Natural killer cell treated with Interleukin-12 subunit alpha and Interleukin-12 subunit beta and Interleukin-15 and Interleukin-18, amount 100 ng/mL, for 72 hours (primary cell): ENCODE measurements around the gene TIMM44. TPM values are rescaled to one million over a fixed set of nuclear protein-coding genes. Genes with fewer than 3 reads are reported as not detected.

Source experiments
- ATAC-seq, 2 donors: fragments of 150-1000 bp; cut with Tn5 transposase in 1 of 2; sonication (Bioruptor Pico), chemical (Tn5 transposase) in 1 of 2; 2 replicates each; pipeline ENCODE4 v1.10.0; 2021
- DNase-seq: peaks from one replicate; pipeline ENCODE4 v3.0.0; 2022; ENCODE audit warnings: low spot score
- H3K27ac Mint-ChIP-seq, 2 donors: 1 replicate in 1 of 2; 2 replicates in 1 of 2; pipeline ENCODE4 v1.8.0; 2022; ENCODE audit warnings: mixed read lengths in 2 of 2, mild to moderate bottlenecking in 1 of 2, moderate library complexity in 1 of 2
- H3K27me3 Mint-ChIP-seq, 2 donors: 1 replicate in 1 of 2; 2 replicates in 1 of 2; pipeline ENCODE4 v1.8.0; 2022; ENCODE audit warnings: mixed read lengths in 2 of 2
- H3K36me3 Mint-ChIP-seq: one replicate; pipeline ENCODE4 v1.8.0; 2022; ENCODE audit warnings: mixed read lengths
- H3K4me1 Mint-ChIP-seq, 2 donors: 1 replicate in 1 of 2; 2 replicates in 1 of 2; pipeline ENCODE4 v1.8.0; 2022; ENCODE audit warnings: low read depth in 2 of 2, mixed read lengths in 2 of 2, mild to moderate bottlenecking in 1 of 2
- H3K4me3 Mint-ChIP-seq: one replicate; pipeline ENCODE4 v1.8.0; 2022; ENCODE audit warnings: mixed read lengths
- H3K9me3 Mint-ChIP-seq: 2 replicates; pipeline ENCODE4 v1.8.0; 2022; ENCODE audit warnings: mixed read lengths
- total RNA-seq, 2 donors: library from RNA; stranded (reverse); gene quantifications; one replicate each; pipeline ENCODE4 v1.2.3, GENCODE V29; 2022

Gene TIMM44, protein sequence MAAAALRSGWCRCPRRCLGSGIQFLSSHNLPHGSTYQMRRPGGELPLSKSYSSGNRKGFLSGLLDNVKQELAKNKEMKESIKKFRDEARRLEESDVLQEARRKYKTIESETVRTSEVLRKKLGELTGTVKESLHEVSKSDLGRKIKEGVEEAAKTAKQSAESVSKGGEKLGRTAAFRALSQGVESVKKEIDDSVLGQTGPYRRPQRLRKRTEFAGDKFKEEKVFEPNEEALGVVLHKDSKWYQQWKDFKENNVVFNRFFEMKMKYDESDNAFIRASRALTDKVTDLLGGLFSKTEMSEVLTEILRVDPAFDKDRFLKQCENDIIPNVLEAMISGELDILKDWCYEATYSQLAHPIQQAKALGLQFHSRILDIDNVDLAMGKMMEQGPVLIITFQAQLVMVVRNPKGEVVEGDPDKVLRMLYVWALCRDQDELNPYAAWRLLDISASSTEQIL
- 100 to 1,000 TPM in 1 of 2 donors, 10 to 100 TPM in 1; 76.0 to 126 TPM for total RNA-seq

DNA sequence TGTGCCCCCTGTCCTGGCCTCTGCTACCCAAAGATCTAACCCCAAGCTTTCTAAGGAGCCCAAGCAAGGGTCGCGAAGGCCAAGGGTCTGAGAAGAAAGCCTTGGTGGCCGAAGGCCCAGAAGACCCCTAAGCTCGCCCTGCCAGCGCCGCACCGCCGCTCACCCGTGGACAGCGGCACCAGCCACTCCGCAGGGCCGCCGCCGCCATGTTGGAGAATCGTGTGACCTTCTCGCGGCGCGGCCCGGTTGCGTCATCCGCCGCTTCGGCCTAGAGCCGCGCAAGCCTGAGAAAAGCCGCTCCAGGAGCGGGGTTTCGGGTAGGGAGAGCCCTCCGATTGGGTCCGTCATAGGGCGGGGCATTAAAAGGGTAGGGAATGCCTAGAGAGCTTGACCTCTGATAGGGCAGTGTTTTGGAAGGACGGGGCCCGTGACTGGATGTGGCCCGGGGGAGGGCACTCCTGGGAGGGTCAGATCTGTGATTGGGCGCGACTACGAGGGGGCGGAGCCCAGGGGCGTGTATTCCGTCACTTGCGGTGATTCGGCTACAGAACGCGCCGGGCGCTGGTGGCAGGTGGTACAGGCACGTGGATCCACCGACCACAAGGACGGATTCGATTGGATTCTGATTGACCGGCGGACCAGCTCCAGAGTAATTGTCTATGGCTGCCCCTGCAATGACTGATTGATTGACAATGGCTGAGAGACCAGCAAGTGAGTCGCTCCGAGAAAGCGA lies at the start of gene TIMM44:
Gene TIMM44, minus strand, starts transcription at position 223 of the 733 bp plus-strand sequence. Its CDS starts 15 bp downstream, at position 208.
- Mint-ChIP-seq H3K4me3 (peak within 1 kb of the TSS; percentile 97), H3K27me3 (no peaks in the 10 kb centered on the region), H3K9me3 (no peaks in the 10 kb centered on the region), H3K4me1 (peaks cover 23 to 25% of the 10 kb centered on the region in 2 donors), H3K36me3 (peaks cover 5% of the 10 kb centered on the region), H3K27ac (peak within 1 kb of the TSS; percentile 88 to 92)
- peak; percentile 99 to 100 for ATAC-seq
- peak; percentile 99 for DNase-seq

DNA sequence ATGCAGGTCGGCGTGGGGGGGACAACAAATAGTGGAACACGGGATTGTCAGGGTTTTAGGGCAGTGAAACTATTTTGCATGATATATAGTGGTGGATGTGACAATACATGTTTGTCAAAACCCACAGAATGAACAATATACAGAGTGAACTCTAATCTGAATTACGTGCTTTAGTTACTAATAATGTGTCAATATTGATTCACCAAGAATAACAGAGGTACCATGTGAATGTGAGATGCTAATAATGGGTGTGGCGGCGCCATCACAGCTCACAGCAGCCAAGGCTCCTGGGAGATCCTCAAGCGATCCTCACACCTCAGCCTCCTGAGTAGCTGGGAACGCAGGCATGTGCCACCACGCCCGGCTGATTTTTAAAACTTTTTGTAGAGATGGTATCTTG lies 49.1 kb upstream of the TIMM44 start:
- peaks cover 29 to 44% of the 10 kb centered on the region in 2 donors for H3K4me1 Mint-ChIP-seq
- no peak overlapping the region for H3K4me3 Mint-ChIP-seq
- H3K36me3 Mint-ChIP-seq: peaks cover 11% of the 10 kb centered on the region
- ATAC-seq (no peak), DNase-seq (no peak)
- no peaks in the 10 kb centered on the region for H3K9me3 Mint-ChIP-seq
- H3K27ac Mint-ChIP-seq: no peak overlapping the region
- H3K27me3 Mint-ChIP-seq: no peaks in the 10 kb centered on the region

DNA sequence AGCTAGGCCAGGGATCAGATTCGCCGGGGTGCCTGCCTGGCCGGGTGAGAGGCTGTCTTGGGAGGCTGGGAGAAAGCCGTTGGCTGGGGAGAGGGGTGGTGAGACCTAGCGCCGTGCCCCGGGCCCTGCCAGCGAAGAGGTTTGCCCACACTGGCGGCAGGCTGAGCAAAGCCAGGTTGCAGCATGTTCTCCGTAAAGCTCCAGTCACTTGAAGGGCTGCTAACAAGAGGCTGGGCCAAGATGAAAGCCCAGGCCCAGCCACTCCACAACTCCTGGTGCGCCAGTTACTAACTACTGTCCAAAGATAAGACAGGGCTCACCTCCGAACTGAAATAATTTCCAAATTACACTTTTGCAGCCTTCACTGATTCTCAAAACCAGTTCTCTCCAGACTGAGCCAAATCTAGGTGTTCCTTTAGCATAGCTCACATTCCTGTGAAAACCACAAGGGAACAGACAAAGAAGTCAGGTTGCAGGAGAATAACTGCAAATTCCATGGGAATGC lies 45.7 kb upstream of the TIMM44 start:
- ATAC-seq: no peak

DNA sequence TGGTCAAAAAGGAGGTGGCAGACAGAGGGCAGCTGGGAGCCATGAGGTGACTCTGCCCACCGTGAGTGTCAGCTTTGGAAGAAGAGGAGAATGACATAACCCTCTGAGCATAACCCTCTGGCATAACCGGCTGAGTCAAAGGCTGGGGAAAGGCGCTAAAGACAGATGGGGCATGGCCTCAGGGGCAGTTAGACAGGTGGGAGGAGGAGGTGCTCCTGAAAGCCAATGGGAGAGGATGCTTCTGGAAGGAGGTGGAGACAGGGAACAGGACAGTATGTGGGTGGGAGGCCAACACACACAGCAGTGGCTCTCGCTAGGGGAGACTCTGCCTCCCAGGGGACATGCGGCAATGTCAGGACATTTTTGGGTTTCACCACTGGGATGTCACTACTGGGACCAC lies 44.8 kb upstream of the TIMM44 start:
- Mint-ChIP-seq H3K27ac (no peak overlapping the region), H3K4me3 (no peak overlapping the region), H3K9me3 (no peaks in the 10 kb centered on the region), H3K4me1 (peaks cover 7 to 35% of the 10 kb centered on the region in 2 donors), H3K36me3 (peaks cover 12% of the 10 kb centered on the region), H3K27me3 (no peaks in the 10 kb centered on the region)
- DNase-seq (no peak), ATAC-seq (no peak)

More for the DNA sequence above, 45.7 kb upstream of the TIMM44 start:
- Mint-ChIP-seq H3K4me3 (no peak overlapping the region), H3K4me1 (peaks cover 15 to 39% of the 10 kb centered on the region in 2 donors), H3K27me3 (no peaks in the 10 kb centered on the region), H3K27ac (no peak overlapping the region), H3K9me3 (no peaks in the 10 kb centered on the region), H3K36me3 (peaks cover 12% of the 10 kb centered on the region)
- no peak for DNase-seq

DNA sequence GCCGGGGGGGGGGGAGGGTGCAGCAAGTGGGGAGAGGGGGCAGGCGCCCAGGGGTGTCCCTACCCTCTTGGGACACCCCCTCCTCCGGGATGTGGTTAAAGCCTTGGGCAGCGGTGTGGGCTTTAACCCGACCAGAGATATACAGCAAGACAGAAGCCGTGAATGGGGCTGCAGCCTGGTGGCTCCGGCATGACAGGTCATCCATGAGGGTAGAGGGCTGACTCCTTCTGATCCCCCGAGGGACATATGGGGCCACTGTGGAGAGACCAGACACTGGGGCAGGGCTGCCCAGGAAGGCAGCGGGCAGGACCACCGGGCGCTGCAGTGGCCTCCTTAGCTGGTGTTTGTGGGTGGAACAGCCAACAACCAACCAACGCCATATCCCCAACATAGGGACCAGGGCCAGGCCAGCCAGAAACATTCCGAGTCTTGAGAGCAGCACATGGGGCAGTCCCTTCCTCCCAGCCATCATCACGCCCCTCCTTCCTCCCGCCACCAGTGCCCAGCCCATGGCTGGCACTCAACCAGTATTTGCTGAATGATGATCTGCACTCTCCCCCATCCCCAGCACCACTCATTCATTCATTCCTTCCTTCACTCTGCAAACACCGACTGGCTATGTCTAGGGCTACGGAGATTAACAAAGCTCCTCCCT lies 43.8 kb upstream of the TIMM44 start:
- no peaks in the 10 kb centered on the region for H3K9me3 Mint-ChIP-seq
- no peaks in the 10 kb centered on the region for H3K27me3 Mint-ChIP-seq
- H3K36me3 Mint-ChIP-seq: peaks cover 12% of the 10 kb centered on the region
- DNase-seq (peak; percentile 44), ATAC-seq (no peak)
- peaks cover 7 to 31% of the 10 kb centered on the region in 2 donors for H3K4me1 Mint-ChIP-seq
- no peak overlapping the region for H3K4me3 Mint-ChIP-seq
- H3K27ac Mint-ChIP-seq: no peak overlapping the region

DNA sequence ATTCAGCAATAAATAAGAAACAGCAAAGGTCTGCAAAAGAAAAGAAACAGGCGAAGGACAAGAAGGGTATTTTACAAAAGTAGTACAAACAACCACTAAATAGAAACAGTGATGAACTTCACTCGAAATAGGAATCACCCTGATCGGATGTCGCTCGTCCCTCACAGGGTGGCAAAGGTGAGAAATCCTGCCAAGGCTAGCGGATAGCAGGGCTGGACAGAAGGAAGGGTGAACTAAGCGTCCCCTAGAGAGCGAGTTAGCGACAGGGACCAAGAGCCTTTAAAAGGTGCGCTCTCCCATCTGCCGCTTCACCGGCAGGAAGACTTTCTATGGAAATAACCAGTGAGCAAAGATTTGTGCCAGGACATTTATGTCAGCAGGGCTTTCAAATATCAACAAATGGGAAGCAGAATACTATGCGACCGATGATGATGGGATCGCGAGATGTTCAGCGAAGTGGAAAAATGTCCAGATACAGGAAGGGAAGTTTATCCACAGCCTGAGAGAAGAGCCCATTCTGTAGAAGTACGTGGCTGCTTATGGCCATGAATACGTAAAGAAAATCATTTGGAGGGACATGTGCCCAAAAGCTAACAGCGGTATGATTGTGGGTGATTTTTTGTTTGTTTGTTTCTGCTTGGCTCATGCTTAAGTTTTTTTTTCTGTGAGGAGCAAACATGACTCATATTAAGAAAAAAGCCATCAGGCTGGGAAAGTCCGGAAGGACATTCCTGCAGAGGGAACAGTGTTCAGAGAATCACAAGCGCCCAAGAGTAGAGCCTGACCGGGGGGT lies 43.1 kb upstream of the TIMM44 start:
- Mint-ChIP-seq H3K9me3 (no peaks in the 10 kb centered on the region), H3K36me3 (peaks cover 10% of the 10 kb centered on the region), H3K27me3 (no peaks in the 10 kb centered on the region), H3K27ac (no peak overlapping the region), H3K4me3 (no peak overlapping the region), H3K4me1 (peaks cover 7 to 30% of the 10 kb centered on the region in 2 donors)
- ATAC-seq (no peak), DNase-seq (no peak)

DNA sequence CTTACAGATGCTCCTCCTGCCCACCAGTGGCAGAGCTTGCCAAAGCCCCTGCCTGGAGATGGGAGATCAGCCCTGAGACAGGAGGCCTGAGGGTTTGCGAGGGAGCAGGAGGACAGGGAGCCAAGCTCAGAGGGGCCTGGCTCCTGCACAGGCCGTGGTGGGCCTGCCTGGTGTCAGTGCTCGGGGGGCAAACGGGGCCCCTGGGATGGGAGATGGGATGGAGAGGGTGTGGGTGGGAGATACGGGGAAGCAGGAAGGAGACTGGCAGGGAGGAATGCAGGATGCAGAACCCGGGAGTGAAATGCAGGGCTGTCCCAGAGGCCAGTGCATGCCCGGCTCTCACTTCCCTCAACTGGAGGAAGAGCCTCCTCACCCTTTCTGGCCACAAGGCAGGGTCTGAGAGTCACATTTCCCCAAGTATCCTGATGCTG lies 42.0 kb upstream of the TIMM44 start:
- H3K4me1 Mint-ChIP-seq: peaks cover 7 to 30% of the 10 kb centered on the region in 2 donors
- ATAC-seq (no peak), DNase-seq (no peak)
- H3K4me3 Mint-ChIP-seq: no peak overlapping the region
- H3K9me3 Mint-ChIP-seq: no peaks in the 10 kb centered on the region
- no peak overlapping the region for H3K27ac Mint-ChIP-seq
- no peaks in the 10 kb centered on the region for H3K27me3 Mint-ChIP-seq
- peaks cover 7% of the 10 kb centered on the region for H3K36me3 Mint-ChIP-seq

DNA sequence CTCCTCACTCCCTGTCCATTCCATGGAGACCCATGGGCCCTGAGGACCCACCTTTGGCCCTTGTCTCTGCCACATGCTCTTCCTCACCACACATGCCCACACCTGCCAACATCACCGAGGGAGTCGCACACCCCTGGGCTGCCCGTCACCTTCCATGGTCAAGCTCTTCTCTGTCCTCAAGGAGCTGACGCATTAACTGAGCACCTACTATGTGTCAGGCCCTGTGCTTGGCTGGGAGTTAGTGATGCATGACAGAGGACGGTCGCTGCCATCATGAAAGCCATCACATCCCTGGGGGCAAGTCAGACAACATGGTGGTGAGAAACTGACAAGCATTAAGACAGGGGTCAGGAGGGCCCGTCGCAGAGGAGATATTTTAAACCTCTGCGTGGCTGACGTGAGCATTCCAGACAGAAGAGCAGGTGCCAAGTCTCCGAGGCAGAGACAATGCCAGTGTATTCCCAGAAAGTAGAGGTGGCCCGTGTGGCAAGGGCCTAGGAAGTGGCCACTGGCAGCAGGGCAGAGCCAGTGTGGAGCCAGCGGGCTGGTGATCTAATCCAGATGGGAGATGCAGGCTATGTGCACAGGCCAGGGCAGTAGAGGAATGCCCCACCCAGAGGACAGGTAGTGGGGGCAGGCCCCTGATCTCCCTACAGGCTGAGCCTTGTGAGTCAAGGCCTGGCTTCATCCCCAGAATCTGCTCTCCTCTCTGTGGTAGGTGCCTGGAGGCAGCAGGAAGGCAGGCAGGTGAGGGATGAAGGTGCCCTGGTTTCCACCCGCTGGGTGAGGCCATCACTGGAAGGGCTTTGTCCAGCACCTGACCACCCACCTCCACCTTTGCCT lies 40.8 kb upstream of the TIMM44 start:
- peaks cover 7% of the 10 kb centered on the region for H3K36me3 Mint-ChIP-seq
- peak overlapping the region in 1 of 2 donors; percentile 58 for H3K27ac Mint-ChIP-seq
- H3K4me3 Mint-ChIP-seq: no peak overlapping the region

DNA sequence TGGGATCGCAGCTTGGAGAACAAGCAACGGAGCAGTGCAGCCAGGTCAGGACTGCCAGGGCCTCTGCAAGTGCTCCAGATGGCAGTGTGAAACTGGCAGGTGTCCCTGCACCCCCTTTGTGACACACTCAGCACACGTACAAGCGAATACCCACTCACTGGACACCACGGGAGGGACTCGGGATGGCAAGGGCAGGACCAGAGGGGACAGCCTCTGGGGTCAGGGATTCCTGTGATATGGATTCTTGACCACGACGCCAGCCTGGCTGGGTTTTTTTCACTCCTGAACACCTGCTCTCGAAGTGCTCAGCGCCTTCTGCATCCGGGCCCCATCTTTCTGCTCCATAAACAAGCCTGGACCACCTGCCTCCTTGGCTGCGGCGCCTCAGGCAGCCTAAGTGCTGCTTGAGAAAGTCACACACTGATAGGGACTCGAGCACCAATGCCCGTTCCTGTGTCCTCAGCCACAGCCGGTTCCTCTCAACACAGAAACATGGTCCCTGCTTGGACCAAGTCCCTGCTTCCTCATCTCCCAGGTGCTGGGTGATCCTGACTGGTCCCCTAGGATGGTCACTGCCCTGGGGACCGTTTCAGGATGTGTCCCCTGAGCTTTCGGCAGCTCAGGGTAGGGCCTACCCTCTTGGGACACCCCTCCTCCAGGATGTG lies 40.0 kb upstream of the TIMM44 start:
- DNase-seq: no peak
- Mint-ChIP-seq H3K27ac (peak overlapping the region in 1 of 2 donors; percentile 58), H3K4me3 (no peak overlapping the region), H3K9me3 (no peaks in the 10 kb centered on the region), H3K27me3 (no peaks in the 10 kb centered on the region), H3K36me3 (peaks cover 7% of the 10 kb centered on the region), H3K4me1 (peaks cover 7 to 26% of the 10 kb centered on the region in 2 donors)
- ATAC-seq: no peak

More for the DNA sequence above, 40.8 kb upstream of the TIMM44 start:
- DNase-seq (no peak), ATAC-seq (no peak)
- Mint-ChIP-seq H3K4me1 (peaks cover 7 to 30% of the 10 kb centered on the region in 2 donors), H3K27me3 (no peaks in the 10 kb centered on the region), H3K9me3 (no peaks in the 10 kb centered on the region)

DNA sequence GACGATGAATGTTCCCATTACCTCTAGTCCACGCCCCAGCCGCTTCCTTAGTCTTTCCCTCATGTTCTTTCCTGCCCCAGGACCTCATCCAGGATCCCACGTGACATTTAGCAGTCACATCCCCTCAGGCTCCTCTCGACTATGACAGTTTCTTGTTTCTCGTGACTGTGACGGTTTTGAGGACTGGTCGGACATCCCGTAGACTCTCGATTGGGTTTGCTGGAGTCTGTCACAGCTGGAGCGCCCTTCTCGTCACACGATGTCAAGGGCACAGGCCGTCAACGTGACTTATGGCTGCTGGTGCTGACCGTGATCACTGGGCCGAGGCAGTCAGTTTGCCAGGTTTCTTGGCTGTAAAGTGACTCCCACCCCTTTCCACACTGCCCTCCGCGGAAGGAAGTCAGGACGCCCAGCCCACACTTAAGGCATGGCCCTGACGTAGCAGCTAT lies 39.2 kb upstream of the TIMM44 start:
- no peak overlapping the region for H3K4me3 Mint-ChIP-seq
- no peaks in the 10 kb centered on the region for H3K27me3 Mint-ChIP-seq
- DNase-seq (no peak), ATAC-seq (no peak)
- H3K4me1 Mint-ChIP-seq: peaks cover 2 to 19% of the 10 kb centered on the region in 2 donors
- no peak overlapping the region for H3K27ac Mint-ChIP-seq
- no peaks in the 10 kb centered on the region for H3K9me3 Mint-ChIP-seq
- H3K36me3 Mint-ChIP-seq: peaks cover 2% of the 10 kb centered on the region

DNA sequence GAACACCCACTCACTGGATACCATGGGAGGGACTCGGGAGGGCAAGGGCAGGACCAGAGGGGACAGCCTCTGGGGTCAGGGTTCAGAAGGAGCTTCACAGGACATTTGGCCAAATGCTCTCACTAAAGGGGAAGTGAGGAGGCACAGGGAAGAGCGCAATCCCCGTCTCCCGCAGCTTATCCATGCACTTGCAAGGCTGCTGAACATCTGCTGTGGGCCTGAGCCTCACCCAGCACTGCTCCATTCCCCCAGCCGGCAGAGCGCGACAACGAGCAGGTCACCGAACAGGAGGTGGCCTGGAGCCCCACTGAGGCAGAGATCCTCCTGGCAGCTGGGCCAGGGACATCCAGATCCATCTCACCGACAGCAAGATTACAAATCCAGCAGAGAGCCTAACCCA lies 38.6 kb upstream of the TIMM44 start:
- H3K4me1 Mint-ChIP-seq: peaks cover 0 to 15% of the 10 kb centered on the region in 2 donors
- no peaks in the 10 kb centered on the region for H3K27me3 Mint-ChIP-seq
- H3K36me3 Mint-ChIP-seq: no peaks in the 10 kb centered on the region
- no peak overlapping the region for H3K4me3 Mint-ChIP-seq
- no peak for DNase-seq
- ATAC-seq: no peak
- no peak overlapping the region for H3K27ac Mint-ChIP-seq
- H3K9me3 Mint-ChIP-seq: no peaks in the 10 kb centered on the region

DNA sequence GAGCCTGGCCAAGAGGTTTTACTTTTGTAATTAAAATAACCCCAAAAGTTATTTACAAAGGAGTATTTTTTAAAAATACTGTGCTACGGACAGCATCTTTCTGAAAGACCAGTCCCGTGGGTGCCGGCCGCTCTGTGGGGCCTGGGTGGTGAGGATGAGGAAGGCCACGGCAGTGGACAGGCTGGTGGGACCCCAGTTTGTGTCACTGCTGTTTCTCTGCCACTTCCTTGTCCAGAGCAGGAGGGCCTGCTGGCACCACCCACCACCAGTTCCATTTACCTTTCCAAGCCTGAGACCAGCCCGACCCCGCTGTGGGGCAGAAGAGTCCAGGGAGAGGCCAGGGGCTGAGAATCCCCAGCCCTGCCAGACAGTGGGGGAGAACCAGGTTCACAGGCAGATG lies 38.2 kb upstream of the TIMM44 start:
- DNase-seq (no peak), ATAC-seq (no peak)
- H3K4me3 Mint-ChIP-seq: no peak overlapping the region
- H3K9me3 Mint-ChIP-seq: no peaks in the 10 kb centered on the region
- H3K27me3 Mint-ChIP-seq: no peaks in the 10 kb centered on the region
- no peaks in the 10 kb centered on the region for H3K36me3 Mint-ChIP-seq
- peaks cover 0 to 13% of the 10 kb centered on the region in 2 donors for H3K4me1 Mint-ChIP-seq
- H3K27ac Mint-ChIP-seq: no peak overlapping the region
